HG03280 (cell line): ENCODE measurements around the gene DYNLT1.
"Not testable (repeated sequence)": the region's sequence is repeated elsewhere in the genome, so short reads cannot be mapped to it uniquely, and the experiment has no call there.

ENCODE experiments used
- ATAC-seq: cut with Tn5 transposase; IDR thresholded peaks from one replicate; pipeline ENCODE4 v1.9.1; 2021; ENCODE audit warnings: mild to moderate bottlenecking, moderate library complexity; ENCODE audit not compliant: unreplicated experiment

The DYNLT1 gene

DNA sequence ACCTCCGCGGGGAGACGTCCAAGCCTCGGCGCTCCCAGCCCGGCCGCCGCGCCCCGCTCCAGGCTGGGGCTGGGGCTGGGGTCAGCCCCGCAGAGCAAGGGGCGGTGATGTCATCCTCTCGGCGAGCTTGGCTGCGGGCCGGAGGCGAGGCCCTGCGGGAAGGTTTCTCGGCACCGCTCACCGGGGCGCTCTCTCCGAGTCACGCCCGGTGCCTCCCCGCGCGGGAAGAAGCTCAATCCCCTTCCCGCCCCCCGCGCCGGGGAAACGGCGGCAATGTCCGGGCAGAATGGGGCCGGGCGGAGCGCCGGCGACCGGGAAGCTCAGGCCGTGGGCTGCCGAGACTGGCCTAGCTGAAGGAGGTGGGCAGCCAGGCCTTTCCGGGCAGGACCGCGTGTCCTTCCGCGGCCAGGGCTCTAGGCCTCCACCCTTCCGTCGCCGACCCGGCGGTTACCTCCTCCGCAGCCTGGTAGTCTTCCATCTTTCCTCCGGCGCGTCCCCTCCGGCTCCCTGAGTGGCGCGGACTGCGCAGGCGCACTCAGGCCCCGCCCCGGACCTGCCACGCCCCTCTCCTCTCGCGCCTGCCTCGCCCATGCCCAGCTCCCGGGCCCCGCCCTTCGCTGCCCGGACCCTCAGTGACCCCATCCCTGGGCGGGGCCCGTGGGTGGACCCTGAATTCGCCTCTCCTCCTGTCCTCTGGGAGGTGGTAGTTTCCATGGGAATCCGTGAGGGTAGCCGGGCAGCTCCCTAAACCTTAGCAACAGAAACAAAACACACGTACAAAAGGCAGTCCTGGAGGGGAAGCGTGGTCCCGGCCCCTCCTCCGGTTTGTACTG lies at the start of gene DYNLT1:
Gene DYNLT1 (minus strand): TSS at position 513 of the 833 bp plus-strand sequence. CDS start 35 bp downstream, at position 478.
- ATAC-seq = peak; percentile 63

- no peak for ATAC-seq
These were observed 44.3 kb upstream of the DYNLT1 start for GRCh38 chr6:158688860-158689259.

- ATAC-seq = no peak
These were observed 43.0 kb upstream of the DYNLT1 start for GRCh38 chr6:158687506-158687905.

GRCh38 chr6:158686791-158687381 lies 42.3 kb upstream of the DYNLT1 start:
- peak; percentile 79 for ATAC-seq

DNA sequence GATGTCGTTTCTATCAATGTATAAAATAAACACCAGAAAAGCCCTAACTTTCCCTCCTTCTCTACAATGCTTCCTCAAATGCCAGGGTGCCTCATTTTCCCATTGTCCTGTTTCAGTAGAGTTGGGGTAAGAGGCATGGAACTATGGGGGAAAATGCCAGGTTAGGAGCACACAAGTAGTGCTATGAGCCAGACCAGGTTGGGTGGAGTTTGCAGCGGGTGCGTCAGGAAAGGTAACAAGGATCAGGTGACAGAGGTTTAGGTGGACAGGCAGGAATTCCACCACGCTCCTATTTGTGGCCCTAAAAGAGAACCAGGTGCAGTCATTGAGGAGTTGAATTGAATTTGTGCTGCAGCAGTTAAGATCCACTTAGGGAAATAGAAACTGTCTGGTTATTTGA lies 41.8 kb upstream of the DYNLT1 start:
- no peak for ATAC-seq

- no peak for ATAC-seq
These were observed 40.3 kb upstream of the DYNLT1 start for GRCh38 chr6:158684745-158685324.

GRCh38 chr6:158684311-158684710 lies 39.8 kb upstream of the DYNLT1 start:
- no peak for ATAC-seq

GRCh38 chr6:158680481-158680880 lies 35.9 kb upstream of the DYNLT1 start:
- no peak for ATAC-seq

GRCh38 chr6:158680015-158680414 lies 35.5 kb upstream of the DYNLT1 start:
- ATAC-seq = no peak

DNA sequence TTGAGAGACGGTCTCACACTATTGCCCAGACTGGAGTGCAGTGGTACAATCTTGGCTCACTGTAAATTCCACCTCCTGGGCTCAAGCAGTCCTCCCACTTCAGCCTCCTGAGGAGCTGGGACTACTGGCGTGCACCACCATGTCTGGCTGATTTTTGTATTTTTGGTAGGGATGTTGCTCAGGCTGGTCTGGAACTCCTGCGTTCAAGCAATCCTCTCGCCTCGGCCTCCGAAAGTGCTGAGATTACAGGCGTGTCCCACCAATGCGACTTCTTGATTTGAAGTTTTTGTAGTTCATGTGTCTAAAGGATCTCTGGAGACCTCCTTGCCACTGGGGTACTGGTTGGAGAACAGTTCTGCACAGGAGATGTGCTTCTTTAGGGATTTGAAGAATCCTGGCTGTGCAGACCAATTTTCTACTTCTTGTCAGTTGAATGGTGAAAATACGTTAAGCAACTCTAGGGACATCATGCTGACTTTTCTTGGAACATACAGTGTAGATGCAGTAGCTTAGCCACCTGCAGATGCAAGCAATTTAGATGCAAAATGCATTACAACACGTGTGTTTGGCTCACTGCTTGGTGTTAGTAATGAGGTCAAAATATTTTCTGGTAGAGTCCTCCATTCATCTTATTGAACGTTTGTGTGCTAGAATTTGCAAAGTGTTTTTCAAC lies 33.5 kb upstream of the DYNLT1 start:
- no peak for ATAC-seq

DNA sequence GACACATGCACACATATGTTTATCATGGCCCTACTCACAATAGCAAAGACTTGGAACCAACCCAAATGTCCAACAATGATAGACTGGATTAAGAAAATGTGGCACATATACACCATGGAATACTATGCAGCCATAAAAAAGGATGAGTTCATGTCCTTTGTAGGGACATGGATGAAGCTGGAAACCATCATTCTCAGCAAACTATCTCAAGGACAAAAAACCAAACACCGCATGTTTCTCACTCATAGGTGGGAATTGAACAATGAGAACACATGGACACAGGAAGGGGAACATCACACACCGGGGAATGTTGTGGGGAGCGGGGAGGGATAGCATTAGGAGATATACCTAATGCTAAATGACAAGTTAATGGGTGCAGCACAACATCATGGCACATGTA lies 32.6 kb upstream of the DYNLT1 start:
- not testable (repeated sequence) for ATAC-seq

- ATAC-seq = no peak
These were observed 30.0 kb upstream of the DYNLT1 start for GRCh38 chr6:158674342-158675131.

DNA sequence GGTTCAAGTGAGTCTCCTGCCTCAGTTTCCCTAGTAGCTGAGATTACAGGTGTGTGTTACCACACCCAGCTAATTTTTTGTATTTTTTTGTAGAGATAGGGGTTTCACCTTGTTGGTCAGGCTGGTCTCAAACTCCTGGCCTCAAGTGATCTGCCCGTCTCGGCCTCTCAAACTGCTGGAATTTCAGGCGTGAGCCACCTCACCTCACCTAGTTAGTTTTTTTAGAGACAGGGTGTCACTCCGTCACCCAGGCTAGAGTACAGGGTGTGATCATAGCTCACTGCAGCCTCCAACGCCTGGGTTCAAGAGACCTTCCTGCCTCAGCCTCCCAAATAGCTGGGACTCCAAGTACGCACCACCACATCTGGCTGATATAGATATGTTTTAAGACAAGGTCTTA lies 28.2 kb upstream of the DYNLT1 start:
- ATAC-seq = no peak

- not testable (repeated sequence) for ATAC-seq
These were observed 27.6 kb upstream of the DYNLT1 start for GRCh38 chr6:158672119-158672518.

- ATAC-seq = no peak
These were observed 24.8 kb upstream of the DYNLT1 start for GRCh38 chr6:158669145-158670035.

DNA sequence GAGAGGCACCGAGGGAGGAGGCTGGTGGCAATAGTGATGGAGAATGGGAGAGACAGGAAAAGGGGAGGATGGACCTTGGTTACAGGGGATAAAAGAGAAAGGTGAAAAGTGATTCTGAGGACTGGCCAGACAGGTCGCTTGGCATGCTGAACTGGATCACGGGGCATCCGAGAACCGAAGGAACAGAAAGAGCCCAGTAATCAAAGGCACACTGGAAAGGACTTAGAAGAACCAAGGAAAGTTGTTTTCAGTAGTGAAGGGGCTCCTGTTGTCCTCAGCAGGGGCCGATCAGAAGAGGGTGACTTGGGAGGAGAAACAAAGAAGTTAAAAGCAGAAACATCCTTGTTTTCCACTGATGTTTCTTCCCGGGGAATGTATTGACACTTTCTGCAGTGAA lies 24.2 kb upstream of the DYNLT1 start:
- no peak for ATAC-seq

DNA sequence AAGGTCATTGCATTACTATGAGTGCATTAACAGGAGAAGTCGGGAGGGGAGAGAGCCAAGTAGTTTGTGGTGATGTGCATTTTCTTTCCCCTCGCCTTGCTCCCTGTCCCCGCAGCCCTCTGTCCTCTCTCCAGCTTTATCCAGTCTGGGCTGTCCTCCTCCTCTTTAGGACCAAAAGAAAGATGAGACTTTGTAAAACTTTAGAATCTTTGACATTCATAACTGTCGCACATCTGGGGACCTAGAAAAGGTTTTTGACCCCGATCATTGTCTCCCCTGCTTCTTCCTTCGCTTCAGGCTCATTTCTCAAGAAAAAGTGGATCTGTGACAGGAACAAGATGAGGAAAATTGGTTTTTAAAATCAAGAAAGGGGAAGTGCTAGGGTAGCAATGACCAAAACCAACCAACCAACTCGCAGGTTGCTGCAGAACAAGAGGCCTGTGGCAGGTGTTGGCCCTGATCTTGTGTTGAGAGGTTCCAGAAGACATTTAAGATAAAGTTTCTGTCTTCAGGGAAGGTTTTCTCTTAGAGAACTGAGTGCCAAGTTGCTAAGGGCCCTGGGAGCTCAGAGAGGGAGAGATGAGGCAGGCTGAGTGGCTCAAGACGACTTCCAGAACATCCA lies 22.9 kb upstream of the DYNLT1 start:
- ATAC-seq = no peak

DNA sequence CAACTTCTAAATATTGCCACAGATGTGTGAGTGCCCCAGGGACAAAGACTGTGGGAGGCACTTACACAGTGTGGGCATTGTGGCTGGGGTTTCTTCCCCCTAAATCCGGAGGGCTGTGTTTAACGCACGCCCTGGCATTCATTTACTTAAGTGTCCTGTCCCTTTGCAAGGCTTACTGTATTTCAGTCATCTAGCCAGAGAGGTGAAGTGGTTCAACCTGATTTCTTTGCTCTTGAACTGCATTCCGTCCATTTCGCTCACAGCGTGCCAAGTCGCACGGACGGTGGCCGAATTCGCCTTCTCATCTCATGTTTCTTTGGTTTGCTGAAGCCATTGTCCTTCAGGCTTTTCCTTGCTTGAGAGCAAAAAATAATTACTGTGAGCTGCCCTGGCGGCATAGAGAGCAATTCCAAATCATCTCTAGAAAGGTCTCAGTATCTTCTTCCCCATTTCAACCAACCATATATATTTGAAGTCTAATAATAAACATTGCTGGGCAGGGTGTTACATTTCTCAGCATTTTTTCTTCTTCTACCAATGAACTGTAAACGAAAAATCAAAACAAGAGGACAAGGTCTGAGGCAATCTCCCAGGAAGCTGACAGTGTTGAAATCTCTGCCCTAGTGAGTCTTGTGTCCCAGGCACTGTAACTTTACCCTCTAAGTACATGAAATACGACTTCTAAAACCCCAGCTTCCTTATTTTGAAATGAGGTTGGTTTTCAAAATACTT lies 22.3 kb upstream of the DYNLT1 start:
- no peak for ATAC-seq

- no peak for ATAC-seq
These were observed 20.8 kb upstream of the DYNLT1 start for GRCh38 chr6:158665332-158665731.
